Measurements from ENCODE around the gene KAZALD1. TPM values are rescaled to one million over a fixed set of nuclear protein-coding genes. Genes with fewer than 3 reads are reported as not detected.
A peak's percentile ranks its signal among the peaks of the same experiment; 100 is the strongest.

KAZALD1 gene
- total and polyA plus RNA-seq, 4 experiments from 2014 or later: not detected

- no peak overlapping the region for H3K4me3 ChIP-seq (ENCODE audit: low read length in 2 of 2)
- Mint-ChIP-seq H3K27me3 (peaks cover 36 to 37% of the 10 kb centered on the region in 2 donors), H3K36me3 (no peaks in the 10 kb centered on the region), H3K27ac (no peak overlapping the region), H3K4me1 (no peaks in the 10 kb centered on the region), H3K9me3 (no peaks in the 10 kb centered on the region), H3K4me3 (no peak overlapping the region)
- ChIA-PET POLR2A (ENCODE audit: partially characterized antibody) (no interaction called here), CTCF (ENCODE audit: partially characterized antibody) (interaction anchor here (1.3 to 15.5 kb wide), 3 partner anchors 8 to 38 kb away, joined by 3 to 463 read pairs (median 4); no protein-coding TSS in a partner anchor)
- no peak overlapping the region for H3K27ac ChIP-seq (ENCODE audit: low read depth, low read length)
- intact Hi-C loops (cut with micrococcal nuclease): no loop called here
- no peaks in the 10 kb centered on the region for H3K4me1 ChIP-seq (ENCODE audit: insufficient read depth, low read length)
- no peaks in the 10 kb centered on the region for H3K36me3 ChIP-seq (ENCODE audit: insufficient read depth, low read length)
- no peaks in the 10 kb centered on the region for H3K9me3 ChIP-seq (ENCODE audit: control insufficient read depth in 1 of 2, low read length in 2 of 2)
- peaks cover 8% of the 10 kb centered on the region for H3K27me3 ChIP-seq (ENCODE audit: insufficient read depth, low read length)
- DNase-seq: no peak
Observed at GRCh38 chr10:101103430-101103829, 41.6 kb downstream of the KAZALD1 start.

GRCh38 chr10:101106351-101106750 is 44.6 kb downstream of the KAZALD1 start:
- intact Hi-C loops (cut with micrococcal nuclease): no loop called here
- Mint-ChIP-seq H3K9me3 (no peaks in the 10 kb centered on the region), H3K27me3 (peaks cover 25 to 30% of the 10 kb centered on the region in 2 donors), H3K36me3 (no peaks in the 10 kb centered on the region), H3K27ac (no peak overlapping the region), H3K4me3 (no peak overlapping the region), H3K4me1 (no peaks in the 10 kb centered on the region)
- H3K27ac ChIP-seq (ENCODE audit: low read depth, low read length): no peak overlapping the region
- no peaks in the 10 kb centered on the region for H3K9me3 ChIP-seq (ENCODE audit: control insufficient read depth in 1 of 2, low read length in 2 of 2)
- H3K4me1 ChIP-seq (ENCODE audit: insufficient read depth, low read length): no peaks in the 10 kb centered on the region
- no peak overlapping the region for H3K4me3 ChIP-seq (ENCODE audit: low read length in 2 of 2)
- ChIA-PET CTCF (ENCODE audit: partially characterized antibody) (interaction anchor here (1.4 to 2.9 kb wide), 3 partner anchors 9 to 36 kb away, joined by 6 to 22 read pairs (median 8); no protein-coding TSS in a partner anchor), POLR2A (ENCODE audit: partially characterized antibody) (interaction anchor here (0.6 kb wide), 1 partner anchor 588 kb away, joined by 3 read pairs; no protein-coding TSS in a partner anchor)
- DNase-seq: no peak
- no peaks in the 10 kb centered on the region for H3K36me3 ChIP-seq (ENCODE audit: insufficient read depth, low read length)
- peaks cover 8% of the 10 kb centered on the region for H3K27me3 ChIP-seq (ENCODE audit: insufficient read depth, low read length)

GRCh38 chr10:101107771-101108170 is 46.0 kb downstream of the KAZALD1 start:
- CTCF ChIA-PET (ENCODE audit: partially characterized antibody): interaction anchor here (0.7 to 2.9 kb wide), 4 partner anchors 8 to 34 kb away, joined by 3 to 22 read pairs (median 6); no protein-coding TSS in a partner anchor
- no peaks in the 10 kb centered on the region for H3K36me3 Mint-ChIP-seq
- Histone ChIP-seq H3K27me3 (ENCODE audit: insufficient read depth, low read length) (peaks cover 5% of the 10 kb centered on the region), H3K36me3 (ENCODE audit: insufficient read depth, low read length) (no peaks in the 10 kb centered on the region), H3K4me1 (ENCODE audit: insufficient read depth, low read length) (no peaks in the 10 kb centered on the region), H3K4me3 (ENCODE audit: low read length in 2 of 2) (no peak overlapping the region), H3K27ac (ENCODE audit: low read depth, low read length) (no peak overlapping the region), H3K9me3 (ENCODE audit: control insufficient read depth in 1 of 2, low read length in 2 of 2) (no peaks in the 10 kb centered on the region)
- H3K27ac Mint-ChIP-seq: no peak overlapping the region
- H3K4me1 Mint-ChIP-seq: no peaks in the 10 kb centered on the region
- intact Hi-C loops (cut with micrococcal nuclease): no loop called here
- no peak overlapping the region for H3K4me3 Mint-ChIP-seq
- peaks cover 26 to 28% of the 10 kb centered on the region in 2 donors for H3K27me3 Mint-ChIP-seq
- POLR2A ChIA-PET (ENCODE audit: partially characterized antibody): no interaction called here
- no peaks in the 10 kb centered on the region for H3K9me3 Mint-ChIP-seq
- no peak for DNase-seq

- H3K4me3 ChIP-seq (ENCODE audit: low read length in 2 of 2): no peak overlapping the region
Observed at GRCh38 chr10:101110856-101111523, 49.2 kb downstream of the KAZALD1 start.

GRCh38 chr10:101111547-101111946 is 49.8 kb downstream of the KAZALD1 start:
- intact Hi-C loops (cut with micrococcal nuclease): no loop called here
- H3K27me3 Mint-ChIP-seq: peaks cover 25 to 37% of the 10 kb centered on the region in 2 donors
- Histone ChIP-seq H3K36me3 (ENCODE audit: insufficient read depth, low read length) (no peaks in the 10 kb centered on the region), H3K4me1 (ENCODE audit: insufficient read depth, low read length) (no peaks in the 10 kb centered on the region), H3K27ac (ENCODE audit: low read depth, low read length) (no peak overlapping the region), H3K9me3 (ENCODE audit: control insufficient read depth in 1 of 2, low read length in 2 of 2) (no peaks in the 10 kb centered on the region), H3K4me3 (ENCODE audit: low read length in 2 of 2) (no peak overlapping the region), H3K27me3 (ENCODE audit: insufficient read depth, low read length) (peaks cover 6% of the 10 kb centered on the region)
- POLR2A ChIA-PET (ENCODE audit: partially characterized antibody): no interaction called here
- H3K36me3 Mint-ChIP-seq: no peaks in the 10 kb centered on the region
- CTCF ChIA-PET (ENCODE audit: partially characterized antibody): no interaction called here
- no peak overlapping the region for H3K4me3 Mint-ChIP-seq
- no peaks in the 10 kb centered on the region for H3K9me3 Mint-ChIP-seq
- no peaks in the 10 kb centered on the region for H3K4me1 Mint-ChIP-seq
- H3K27ac Mint-ChIP-seq: no peak overlapping the region
- no peak for DNase-seq

More at GRCh38 chr10:101110856-101111523, 49.2 kb downstream of the KAZALD1 start:
- Histone ChIP-seq H3K27ac (ENCODE audit: low read depth, low read length) (no peak overlapping the region), H3K9me3 (ENCODE audit: control insufficient read depth in 1 of 2, low read length in 2 of 2) (no peaks in the 10 kb centered on the region), H3K36me3 (ENCODE audit: insufficient read depth, low read length) (no peaks in the 10 kb centered on the region), H3K4me1 (ENCODE audit: insufficient read depth, low read length) (no peaks in the 10 kb centered on the region), H3K27me3 (ENCODE audit: insufficient read depth, low read length) (peaks cover 6% of the 10 kb centered on the region)
- ChIA-PET CTCF (ENCODE audit: partially characterized antibody) (no interaction called here), POLR2A (ENCODE audit: partially characterized antibody) (no interaction called here)
- Mint-ChIP-seq H3K36me3 (no peaks in the 10 kb centered on the region), H3K27ac (no peak overlapping the region), H3K4me1 (no peaks in the 10 kb centered on the region), H3K27me3 (peaks cover 26 to 39% of the 10 kb centered on the region in 2 donors), H3K4me3 (no peak overlapping the region), H3K9me3 (no peaks in the 10 kb centered on the region)
- no peak for DNase-seq
- intact Hi-C loops (cut with micrococcal nuclease): no loop called here

GRCh38 chr10:101112799-101113594 is 51.2 kb downstream of the KAZALD1 start:
- Mint-ChIP-seq H3K36me3 (no peaks in the 10 kb centered on the region), H3K27ac (peak overlapping the region in 1 of 7 donors; percentile 11), H3K9me3 (no peaks in the 10 kb centered on the region), H3K4me3 (no peak overlapping the region), H3K4me1 (no peaks in the 10 kb centered on the region), H3K27me3 (peaks cover 18 to 29% of the 10 kb centered on the region in 2 donors)
- CTCF ChIA-PET (ENCODE audit: partially characterized antibody): interaction anchor here (1.6 to 1.8 kb wide), 2 partner anchors 16 to 29 kb away, joined by 5 read pairs; no protein-coding TSS in a partner anchor
- Histone ChIP-seq H3K27ac (ENCODE audit: low read depth, low read length) (no peak overlapping the region), H3K4me3 (ENCODE audit: low read length in 2 of 2) (no peak overlapping the region), H3K9me3 (ENCODE audit: control insufficient read depth in 1 of 2, low read length in 2 of 2) (no peaks in the 10 kb centered on the region), H3K36me3 (ENCODE audit: insufficient read depth, low read length) (no peaks in the 10 kb centered on the region), H3K4me1 (ENCODE audit: insufficient read depth, low read length) (no peaks in the 10 kb centered on the region), H3K27me3 (ENCODE audit: insufficient read depth, low read length) (peaks cover 6% of the 10 kb centered on the region)
- intact Hi-C loops (cut with micrococcal nuclease): no loop called here
- POLR2A ChIA-PET (ENCODE audit: partially characterized antibody): interaction anchor here (1.0 kb wide), 1 partner anchor 10 kb away, joined by 3 read pairs; no protein-coding TSS in a partner anchor
- no peak for DNase-seq

- Histone ChIP-seq H3K27ac (ENCODE audit: low read depth, low read length) (no peak overlapping the region), H3K9me3 (ENCODE audit: control insufficient read depth in 1 of 2, low read length in 2 of 2) (no peaks in the 10 kb centered on the region), H3K4me1 (ENCODE audit: insufficient read depth, low read length) (no peaks in the 10 kb centered on the region), H3K27me3 (ENCODE audit: insufficient read depth, low read length) (peaks cover 6% of the 10 kb centered on the region), H3K4me3 (ENCODE audit: low read length in 2 of 2) (no peak overlapping the region), H3K36me3 (ENCODE audit: insufficient read depth, low read length) (no peaks in the 10 kb centered on the region)
- Mint-ChIP-seq H3K36me3 (no peaks in the 10 kb centered on the region), H3K9me3 (no peaks in the 10 kb centered on the region), H3K27ac (no peak overlapping the region), H3K4me3 (no peak overlapping the region), H3K27me3 (peaks cover 15 to 34% of the 10 kb centered on the region in 2 donors), H3K4me1 (no peaks in the 10 kb centered on the region)
- no peak for DNase-seq
- ChIA-PET POLR2A (ENCODE audit: partially characterized antibody) (no interaction called here), CTCF (ENCODE audit: partially characterized antibody) (interaction anchor here (1.6 to 1.8 kb wide), 2 partner anchors 17 to 28 kb away, joined by 5 read pairs; no protein-coding TSS in a partner anchor)
- intact Hi-C loops (cut with micrococcal nuclease): no loop called here
Observed at GRCh38 chr10:101113890-101114403, 52.2 kb downstream of the KAZALD1 start.
